Fibroblast of peridontal ligament (primary cell): ENCODE data around the gene EEF1AKMT3.
"Not testable (repeated sequence)": the region's sequence is repeated elsewhere in the genome, so short reads cannot be mapped to it uniquely, and the experiment has no call there.

Source experiments
- DNase-seq: peaks from one replicate; pipeline ENCODE4 v3.0.0-alpha.2; 2010; ENCODE audit errors: extremely low read depth

EEF1AKMT3 gene

GRCh38 chr12:57817261-57817989 lies 45.0 kb downstream of the EEF1AKMT3 start:
- no peak for DNase-seq

GRCh38 chr12:57817990-57818331 lies 45.5 kb downstream of the EEF1AKMT3 start:
- DNase-seq: not testable (repeated sequence)

DNA sequence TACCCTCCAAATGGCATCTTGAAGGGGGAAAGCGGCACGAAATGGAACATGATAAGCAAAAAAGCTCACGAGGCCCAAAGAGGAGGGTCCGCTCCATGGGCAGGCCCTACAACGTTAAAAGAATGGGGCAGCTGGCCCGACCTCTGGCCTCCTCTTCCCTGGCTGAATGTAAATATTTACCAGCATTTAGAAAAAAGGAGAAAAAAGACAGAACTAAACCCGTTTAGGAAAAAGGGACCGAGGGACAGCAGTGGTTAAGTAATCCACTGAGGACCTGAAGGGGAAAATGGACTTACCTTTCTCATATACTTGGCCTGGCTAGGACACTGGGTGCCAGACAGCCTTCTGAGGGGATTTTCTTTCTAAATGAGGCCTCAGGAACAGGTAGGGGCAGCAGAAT lies 47.7 kb downstream of the EEF1AKMT3 start:
- DNase-seq: not testable (repeated sequence)

DNA sequence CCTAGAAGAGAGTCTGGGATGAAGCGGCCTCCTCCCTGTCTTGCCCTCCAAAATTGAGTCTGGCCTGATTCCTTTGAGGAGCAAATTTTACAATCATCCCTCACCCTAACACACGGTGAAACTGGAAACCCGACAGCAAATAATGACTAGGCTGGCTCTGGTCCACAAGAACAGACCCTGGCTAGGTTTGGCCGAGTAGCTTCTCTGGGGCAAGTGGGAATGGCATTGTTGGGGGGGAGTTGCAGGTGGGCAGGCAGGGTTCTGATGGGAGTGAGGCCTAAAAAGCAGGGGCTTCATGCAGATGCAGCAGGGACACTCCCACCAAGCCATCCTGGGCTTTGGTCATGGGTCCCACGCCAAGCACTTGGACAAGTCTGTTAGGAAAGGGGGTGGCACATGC lies 48.6 kb downstream of the EEF1AKMT3 start:
- not testable (repeated sequence) for DNase-seq

GRCh38 chr12:57821474-57822214 lies 49.2 kb downstream of the EEF1AKMT3 start:
- no peak for DNase-seq

DNA sequence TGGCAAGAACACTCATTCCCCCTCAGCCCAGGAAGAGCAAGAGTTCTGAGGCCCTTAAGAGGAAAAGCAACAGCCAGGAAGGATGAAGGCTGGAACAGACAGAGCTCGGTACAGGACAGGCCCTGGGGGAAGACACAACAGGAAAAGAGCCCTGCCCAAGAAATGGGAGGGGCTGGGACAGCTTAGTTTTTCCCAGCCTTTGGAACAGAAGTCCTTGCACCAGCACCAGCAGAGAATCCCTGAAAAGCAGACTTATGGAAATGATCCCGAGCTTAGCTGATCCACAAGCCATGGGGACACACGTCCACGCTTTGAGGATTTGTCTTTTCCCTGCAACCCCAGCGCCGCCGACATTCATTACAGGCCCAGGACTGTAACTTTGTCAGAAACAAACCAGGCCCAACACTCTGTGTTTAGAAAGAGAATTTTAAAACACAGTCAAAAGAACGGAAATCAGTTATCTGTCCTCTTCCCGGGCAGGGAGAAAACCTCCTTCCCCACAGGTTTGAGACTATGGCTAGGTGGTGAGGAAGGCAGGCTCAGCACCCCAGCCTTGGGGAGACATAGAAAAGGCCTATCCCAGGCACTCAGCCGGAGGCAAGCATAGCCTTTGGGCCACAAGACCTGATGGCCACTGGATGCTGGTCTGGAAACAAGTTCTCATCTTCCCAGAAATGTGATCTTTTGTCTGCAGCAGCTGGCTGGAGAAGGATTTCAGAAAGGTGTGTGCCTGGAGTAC lies 50.1 kb downstream of the EEF1AKMT3 start:
- DNase-seq: no peak

DNA sequence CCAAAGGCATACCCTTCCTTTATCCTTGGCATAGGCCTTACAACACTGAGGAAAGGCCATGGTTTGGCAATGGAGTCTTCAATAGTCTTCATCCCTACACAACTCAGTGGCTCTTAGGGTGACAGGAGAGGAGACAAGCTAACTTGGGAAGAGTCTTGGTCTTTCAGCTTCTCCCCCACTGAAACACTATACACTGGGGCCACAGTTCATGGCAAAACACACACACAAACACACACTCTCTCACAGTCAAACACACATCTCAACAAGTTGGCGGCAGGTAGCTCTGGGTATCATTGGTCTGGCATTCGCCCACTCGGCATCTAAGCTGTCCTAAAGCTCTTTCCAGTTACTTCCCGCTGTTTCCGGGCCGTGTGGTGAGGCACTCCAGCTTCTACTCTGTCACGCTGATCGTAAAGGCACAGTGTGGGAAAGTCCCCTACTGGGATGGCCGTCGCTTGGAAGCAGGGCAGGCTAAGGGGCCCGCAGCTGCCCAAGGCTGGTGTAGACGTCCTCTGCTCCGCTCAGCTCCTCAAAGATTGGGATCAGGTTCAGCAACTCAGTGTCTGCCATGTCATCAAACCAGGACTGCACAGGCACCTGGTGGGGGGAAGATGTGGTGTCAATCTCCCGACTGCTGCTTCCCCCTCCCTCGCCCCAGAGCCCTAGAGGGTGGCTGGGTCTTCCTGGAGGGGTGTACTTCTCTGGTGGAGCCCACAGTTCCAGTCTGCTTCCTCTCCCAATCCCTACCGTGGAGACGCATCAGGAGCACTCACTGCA lies 50.9 kb downstream of the EEF1AKMT3 start:
- DNase-seq: no peak

DNA sequence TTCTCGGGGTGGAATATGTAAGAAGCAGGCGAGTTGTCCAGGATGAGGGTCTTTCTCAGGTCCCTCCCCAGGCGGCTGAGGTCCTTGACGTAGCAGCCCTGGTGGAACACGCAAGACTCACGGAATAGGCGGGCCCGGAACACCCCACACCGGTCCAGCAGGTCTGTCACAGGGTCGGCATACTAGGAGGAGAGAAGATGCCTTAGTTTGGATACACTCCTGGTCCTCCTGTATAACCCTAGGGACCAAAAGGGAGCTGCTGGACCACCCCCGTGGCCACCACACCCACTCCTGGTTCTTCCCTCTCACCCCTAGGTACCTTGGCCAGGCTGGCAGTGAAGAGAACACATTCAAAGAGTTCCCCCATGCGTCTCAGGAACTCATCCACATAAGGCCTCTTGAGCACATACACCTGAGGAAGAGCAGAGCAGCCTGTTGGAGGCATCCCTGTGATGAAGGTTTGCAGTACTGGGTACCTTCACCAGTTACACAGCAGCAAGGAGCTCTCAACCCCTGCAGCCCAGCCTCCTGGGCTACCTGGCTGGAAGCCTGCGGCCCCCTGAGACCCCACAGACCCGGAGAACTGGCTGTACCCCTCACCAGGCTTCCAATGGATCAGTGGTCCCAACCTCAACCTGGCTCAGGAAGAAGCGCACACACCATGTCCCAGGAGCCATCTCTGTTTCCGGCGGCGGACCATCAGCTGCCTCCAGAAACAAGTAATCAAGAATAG lies 51.7 kb downstream of the EEF1AKMT3 start:
- DNase-seq: no peak

GRCh38 chr12:57825451-57825850 lies 53.0 kb downstream of the EEF1AKMT3 start:
- DNase-seq: no peak

GRCh38 chr12:57826400-57826799 lies 54.0 kb downstream of the EEF1AKMT3 start:
- DNase-seq: no peak

- no peak for DNase-seq
Measured at GRCh38 chr12:57826966-57827365, 54.6 kb downstream of the EEF1AKMT3 start.

- no peak for DNase-seq
Measured at GRCh38 chr12:57829025-57829777, 56.8 kb downstream of the EEF1AKMT3 start.

- DNase-seq: no peak
Measured at GRCh38 chr12:57830393-57830792, 58.0 kb downstream of the EEF1AKMT3 start.
